GM12878 (cell line): ENCODE data around the gene CLIC5. TPM values are rescaled to one million over a fixed set of nuclear protein-coding genes. Genes with fewer than 3 reads are reported as not detected.

Experiments used
- ATAC-seq: fragments of 200-7000 bp; cut with Tn5 transposase; 3 replicates; pipeline ENCODE4 v1.9.1; 2020; ENCODE audit warnings: mild to moderate bottlenecking, moderate library complexity
- BruUV-seq: library from RNA; stranded (reverse); fragments of 400-500 nt; replicated peaks from 2 replicates; lab custom pipeline; 2021; lab: Mats Ljungman, UMichigan
- CTCF ChIA-PET: fragments of 300-600 bp; sonication (Branson Sonifier 250); formaldehyde crosslinking; extraction: SDS; loops from one replicate; lab custom pipeline; 2021; ENCODE audit warnings: inconsistent platforms; lab: Yijun Ruan, JAX
- POLR2A ChIA-PET: fragments of 350-600 bp; formaldehyde crosslinking; extraction: SDS; loops from one replicate; lab custom pipeline; 2021; ENCODE audit warnings: inconsistent platforms; lab: Charles Lee
- RAD21 ChIA-PET: fragments of 300-600 bp; sonication (Branson Sonifier 250); formaldehyde crosslinking; loops from one replicate; lab custom pipeline; 2023; ENCODE audit warnings: antibody characterized with exemption; ENCODE audit not compliant: unreplicated experiment; lab: Charles Lee
- SMC1A ChIA-PET: fragments of 300-600 bp; sonication (Branson Sonifier 250); formaldehyde crosslinking; loops from one replicate; lab custom pipeline; 2023; ENCODE audit not compliant: unreplicated experiment, uncharacterized antibody; lab: Charles Lee
- DNase-seq: peaks from one replicate; pipeline ENCODE4 v3.0.0-alpha.2; 2011; ENCODE audit warnings: low read depth, low spot score
- FAIRE-seq: peaks from 3 replicates; lab custom pipeline; 2011; peaks lifted over from hg19 to GRCh38; lab: Jason Lieb, UNC
- H2AFZ ChIP-seq: 2 replicates; pipeline ENCODE4 v1.6.0; 2011; ENCODE audit warnings: low read depth, low read length, control low read depth; ENCODE audit not compliant: control insufficient read depth
- H3K27ac ChIP-seq: 2 replicates; pipeline ENCODE4 v1.5.1; 2011; ENCODE audit warnings: control low read depth; ENCODE audit not compliant: control insufficient read depth, insufficient read depth
- H3K27me3 ChIP-seq, 2 experiments: replicated peaks in 1 of 2; 2 replicates each; pipeline versions ENCODE4 v1.6.0 to v1.6.1; 2011; ENCODE audit warnings: low read length in 1 of 2; ENCODE audit not compliant: control insufficient read depth in 2 of 2, insufficient read depth in 2 of 2
- H3K36me3 ChIP-seq, 2 experiments: 2 replicates each; pipeline ENCODE4 v1.5.1; 2011; ENCODE audit warnings: low read length in 1 of 2; ENCODE audit not compliant: control insufficient read depth in 2 of 2, insufficient read depth in 2 of 2
- H3K4me1 ChIP-seq: 2 replicates; pipeline ENCODE4 v1.6.1; 2011; ENCODE audit warnings: mild to moderate bottlenecking, low read length, moderate library complexity, mixed read lengths; ENCODE audit not compliant: control insufficient read depth, insufficient read depth
- H3K4me2 ChIP-seq: 2 replicates; pipeline ENCODE4 v1.6.0; 2011; ENCODE audit warnings: control low read depth; ENCODE audit not compliant: control insufficient read depth, insufficient read depth
- H3K4me3 ChIP-seq: fragments of 200-600 bp; sonication (generic); 2 replicates; pipeline ENCODE4 v1.5.1; 2016
- H3K79me2 ChIP-seq: 2 replicates; pipeline ENCODE4 v1.6.0; 2011; ENCODE audit warnings: low read length; ENCODE audit not compliant: control insufficient read depth, insufficient read depth
- H3K9ac ChIP-seq: 2 replicates; pipeline ENCODE4 v1.8.0; 2011; ENCODE audit warnings: low read length, control low read depth, mixed read lengths; ENCODE audit not compliant: control insufficient read depth, insufficient read depth
- H3K9me3 ChIP-seq: replicated peaks from 3 replicates; pipeline ENCODE4 v1.5.1; 2011; ENCODE audit warnings: mild to moderate bottlenecking, low read length; ENCODE audit not compliant: control insufficient read depth, insufficient read depth
- H4K20me1 ChIP-seq: 2 replicates; pipeline ENCODE4 v1.6.0; 2011; ENCODE audit not compliant: control insufficient read depth, insufficient read depth
- BCLAF1 ChIP-seq: fragments of 450-650 bp; IDR thresholded peaks from 2 replicates; pipeline ENCODE4 v1.6.1; 2017; ENCODE audit warnings: antibody characterized with exemption, mild to moderate bottlenecking, moderate library complexity
- CEBPB ChIP-seq, 2 experiments: fragments of 150-350 bp in 1 of 2; IDR thresholded peaks; 2 replicates each; pipeline ENCODE4 v1.6.1; 2012 to 2014; ENCODE audit warnings: low read depth in 2 of 2, low read length in 2 of 2, borderline replicate concordance in 1 of 2, inconsistent platforms in 1 of 2
- EP300 ChIP-seq, 2 experiments: fragments of 150-350 bp in 1 of 2; IDR thresholded peaks; 2 replicates each; pipeline ENCODE4 v1.6.1; 2011 to 2012; ENCODE audit warnings: low read depth in 2 of 2, low read length in 2 of 2, borderline replicate concordance in 1 of 2, improper control_type of control experiment in 1 of 2, inconsistent platforms in 1 of 2; ENCODE audit not compliant: control insufficient read depth in 1 of 2
- ESRRA ChIP-seq: IDR thresholded peaks from 2 replicates; pipeline ENCODE4 v1.6.1; 2012; ENCODE audit warnings: mild to moderate bottlenecking, low read length, improper control_type of control experiment
- GATAD2B ChIP-seq: fragments of 450-650 bp; conservative IDR thresholded peaks from 2 replicates; pipeline ENCODE4 v1.6.1; 2017; ENCODE audit warnings: low read depth, mild to moderate bottlenecking, moderate library complexity
- IKZF1 ChIP-seq: fragments of 450-650 bp; conservative IDR thresholded peaks from 2 replicates; pipeline ENCODE4 v1.6.1; 2017; ENCODE audit warnings: antibody characterized with exemption, mild to moderate bottlenecking
- LARP7 ChIP-seq: fragments of 450-650 bp; IDR thresholded peaks from 2 replicates; pipeline ENCODE4 v1.6.1; 2017; ENCODE audit warnings: mild to moderate bottlenecking
- MEF2A ChIP-seq: IDR thresholded peaks from 2 replicates; pipeline ENCODE4 v1.6.1; 2011; ENCODE audit warnings: low read depth, mild to moderate bottlenecking, low read length, moderate library complexity; ENCODE audit not compliant: insufficient read depth
- MEF2B ChIP-seq: fragments of 450-650 bp; IDR thresholded peaks from 2 replicates; pipeline ENCODE4 v1.6.1; 2018; ENCODE audit warnings: mild to moderate bottlenecking, moderate library complexity; ENCODE audit not compliant: partially characterized antibody, poor library complexity, severe bottlenecking
- MLLT1 ChIP-seq: fragments of 450-650 bp; IDR thresholded peaks from 2 replicates; pipeline ENCODE4 v1.6.1; 2016; ENCODE audit warnings: mild to moderate bottlenecking
- MTA2 ChIP-seq: fragments of 450-650 bp; IDR thresholded peaks from 2 replicates; pipeline ENCODE4 v1.6.1; 2016; ENCODE audit warnings: low read depth, mild to moderate bottlenecking, moderate library complexity
- MYB ChIP-seq: fragments of 150-350 bp; IDR thresholded peaks from 2 replicates; pipeline ENCODE4 v1.6.1; 2014; ENCODE audit warnings: mild to moderate bottlenecking, low read depth, low read length, borderline replicate concordance
- MYC ChIP-seq: IDR thresholded peaks from 2 replicates; pipeline ENCODE4 v1.6.1; 2011; ENCODE audit warnings: mild to moderate bottlenecking, low read length, moderate library complexity, inconsistent platforms; ENCODE audit not compliant: insufficient read depth, insufficient replicate concordance, insufficient read length, severe bottlenecking
- RELA ChIP-seq: fragments of 450-650 bp; IDR thresholded peaks from 2 replicates; pipeline ENCODE4 v1.8.0; 2014; ENCODE audit warnings: borderline replicate concordance; ENCODE audit not compliant: partially characterized antibody
- SMAD1 ChIP-seq: fragments of 450-650 bp; IDR thresholded peaks from 2 replicates; pipeline ENCODE4 v1.6.1; 2018; ENCODE audit warnings: mild to moderate bottlenecking, low read depth; ENCODE audit not compliant: partially characterized antibody
- ZBTB40 ChIP-seq: fragments of 450-650 bp; IDR thresholded peaks from 2 replicates; pipeline ENCODE4 v1.6.1; 2016; ENCODE audit warnings: mild to moderate bottlenecking, moderate library complexity, borderline replicate concordance
- ZNF24 ChIP-seq: fragments of 450-650 bp; IDR thresholded peaks from 2 replicates; pipeline ENCODE4 v1.6.1; 2017; ENCODE audit warnings: antibody characterized with exemption, mild to moderate bottlenecking
- WGBS: methylation state at CpG from one replicate; pipeline ENCODE4 v1.1.6; 2016; ENCODE audit warnings: low lambda C conversion rate; ENCODE audit not compliant: insufficient replicate concordance, insufficient coverage; ENCODE audit errors: missing lambda C conversion rate; 5-methylcytosine and 5-hydroxymethylcytosine counted together
- in situ Hi-C: fragments of 300-500 bp; cut with MboI; formaldehyde crosslinking; loops from 9 replicates; pipeline ENCODE4 v1.14.3; 2018; ENCODE audit warnings: mixed read lengths
- intact Hi-C: fragments of 100-400 bp; cut with micrococcal nuclease; formaldehyde crosslinking; loops from one replicate; pipeline ENCODE4 v1.14.2; 2022; ENCODE audit not compliant: unreplicated experiment
- polyA plus RNA-seq, 11 experiments: library from polyadenylated mRNA; depleted of rRNA in 4 of 11; unstranded in 6 of 11; stranded (reverse) in 5 of 11; fragments of >200 nt; fragmentation: Nextera tagmentation in 4 of 11; fragmentation: Illumina TruSeq in 1 of 11; extraction: Ambion mirVana in 4 of 11; extraction: Trizol in 1 of 11; gene quantifications; 1 replicate in 1 of 11; 2 replicates in 10 of 11; pipeline versions ENCODE4 v1.2.1 to v1.2.3, GENCODE V29; 2011 to 2016; ENCODE audit warnings: inconsistent platforms in 2 of 11, missing spikeins in 2 of 11, low read depth in 1 of 11
- total RNA-seq, 4 experiments: library from RNA; depleted of rRNA in 3 of 4; stranded (reverse); fragments of >200 nt in 3 of 4; fragmentation: Illumina TruSeq in 1 of 4; extraction: Trizol in 1 of 4; gene quantifications; 2 replicates each; pipeline versions ENCODE4 v1.2.1 to v1.2.3, GENCODE V29; 2013 to 2021

Gene CLIC5
- total and polyA plus RNA-seq, 10 of the 15 experiments (the other 5 are each of a cell fraction or from before 2014, with no cell fraction given): 0.01 to 0.08 (median 0.02) TPM; not detected in 7

- Histone ChIP-seq H4K20me1 (no peaks in the 10 kb centered on the region), H3K27me3 (no peaks in the 10 kb centered on the region), H2AFZ (no peak overlapping the region), H3K36me3 (no peaks in the 10 kb centered on the region), H3K4me1 (no peaks in the 10 kb centered on the region), H3K79me2 (no peaks in the 10 kb centered on the region), H3K4me2 (no peak overlapping the region), H3K27ac (no peak overlapping the region), H3K9ac (no peak overlapping the region), H3K9me3 (no peaks in the 10 kb centered on the region; the same call in 2 of the 3 replicates), H3K4me3 (no peak overlapping the region)
- WGBS: 5% methylated on average over 1 of the region's 1 CpG
- in situ Hi-C loops (no loop called here), intact Hi-C loops (no loop called here)
- ATAC-seq (no peak), FAIRE-seq (no peak), DNase-seq (no peak)
- ChIA-PET SMC1A (no interaction called here), POLR2A (no interaction called here), RAD21 (no interaction called here), CTCF (no interaction called here)
- no TSS peak for BruUV-seq
- TF ChIP-seq GATAD2B (no peak), MTA2 (no peak), IKZF1 (no peak), RELA (no peak), LARP7 (no peak), EP300 (IDR thresholded peaks at IDR 0.05; ENCODE audit: borderline replicate concordance in 1 of 2, control insufficient read depth in 1 of 2, low read depth in 2 of 2, low read length in 2 of 2) (no peak), MLLT1 (no peak), MEF2A (no peak), SMAD1 (no peak), ZBTB40 (no peak), MYB (no peak), ZNF24 (no peak), MEF2B (no peak), MYC (no peak), ESRRA (no peak), BCLAF1 (no peak), CEBPB (IDR thresholded peaks at IDR 0.05; ENCODE audit: borderline replicate concordance in 1 of 2, low read depth in 2 of 2, low read length in 2 of 2) (no peak)
Observed at GRCh38 chr6:46000905-46001304, 14.8 kb downstream of the CLIC5 start.
